A204.1 (cell line): Measurements from ENCODE around the gene WDR1.
"Not testable (repeated sequence)": the region's sequence is repeated elsewhere in the genome, so short reads cannot be mapped to it uniquely, and the experiment has no call there.

ENCODE experiments used
- FAIRE-seq: peaks from 2 replicates; lab custom pipeline; 2012; peaks lifted over from hg19 to GRCh38; lab: Jason Lieb, UNC

WDR1 gene

DNA sequence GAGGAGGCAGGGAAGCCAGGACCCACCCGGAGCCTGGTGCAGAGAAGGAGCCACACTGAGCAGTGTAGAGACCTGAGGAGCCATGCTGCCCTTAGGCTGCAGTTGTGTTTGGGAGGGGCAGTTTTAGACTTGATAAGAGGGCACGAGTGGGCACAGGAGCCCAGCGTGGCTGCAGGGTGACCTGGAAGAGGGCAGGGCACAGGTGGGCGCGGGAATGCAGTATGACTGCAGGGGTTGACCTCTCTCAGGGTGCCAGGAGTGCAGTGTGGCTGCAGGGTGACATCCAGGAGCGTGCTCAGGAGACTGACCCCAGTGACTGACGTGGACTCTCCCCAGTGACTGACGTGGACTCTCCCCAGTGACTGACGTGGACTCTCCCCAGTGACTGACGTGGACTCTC is 14.6 kb upstream of the WDR1 start:
- no peak for FAIRE-seq

DNA sequence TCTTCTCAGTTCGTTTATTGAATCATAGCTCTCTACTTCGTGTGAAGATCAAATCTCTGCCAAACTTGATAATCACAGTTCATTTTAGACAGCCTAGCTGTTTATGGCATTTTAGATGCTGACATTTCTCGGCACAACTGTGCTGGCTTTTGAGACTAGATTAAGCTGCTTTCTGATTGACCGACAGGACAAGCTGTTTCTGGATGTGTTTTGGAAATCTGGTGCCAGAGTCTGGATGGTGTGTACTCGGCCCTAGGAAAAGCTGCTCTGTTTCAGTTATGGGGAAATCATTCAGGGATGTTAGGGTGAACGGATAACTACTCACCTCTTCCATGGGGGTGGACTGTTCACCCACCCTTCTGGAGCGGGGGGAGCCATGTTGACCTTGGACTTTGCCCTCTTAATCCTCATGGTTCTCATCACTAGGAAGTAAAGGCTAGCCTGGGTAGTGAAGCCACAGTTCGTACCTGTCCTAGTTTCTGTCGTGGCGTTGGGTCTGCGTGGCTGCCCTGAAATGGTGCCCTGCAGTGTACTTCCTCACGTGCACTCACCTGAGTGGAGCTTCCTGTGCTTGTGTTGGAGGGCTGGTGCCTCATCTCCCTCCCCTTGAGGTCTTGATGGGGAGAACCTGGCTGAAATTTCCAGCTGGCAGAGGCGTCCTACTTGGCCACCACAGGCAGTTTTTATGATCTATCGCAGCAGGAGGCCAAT is 13.7 kb upstream of the WDR1 start:
- FAIRE-seq = no peak

DNA sequence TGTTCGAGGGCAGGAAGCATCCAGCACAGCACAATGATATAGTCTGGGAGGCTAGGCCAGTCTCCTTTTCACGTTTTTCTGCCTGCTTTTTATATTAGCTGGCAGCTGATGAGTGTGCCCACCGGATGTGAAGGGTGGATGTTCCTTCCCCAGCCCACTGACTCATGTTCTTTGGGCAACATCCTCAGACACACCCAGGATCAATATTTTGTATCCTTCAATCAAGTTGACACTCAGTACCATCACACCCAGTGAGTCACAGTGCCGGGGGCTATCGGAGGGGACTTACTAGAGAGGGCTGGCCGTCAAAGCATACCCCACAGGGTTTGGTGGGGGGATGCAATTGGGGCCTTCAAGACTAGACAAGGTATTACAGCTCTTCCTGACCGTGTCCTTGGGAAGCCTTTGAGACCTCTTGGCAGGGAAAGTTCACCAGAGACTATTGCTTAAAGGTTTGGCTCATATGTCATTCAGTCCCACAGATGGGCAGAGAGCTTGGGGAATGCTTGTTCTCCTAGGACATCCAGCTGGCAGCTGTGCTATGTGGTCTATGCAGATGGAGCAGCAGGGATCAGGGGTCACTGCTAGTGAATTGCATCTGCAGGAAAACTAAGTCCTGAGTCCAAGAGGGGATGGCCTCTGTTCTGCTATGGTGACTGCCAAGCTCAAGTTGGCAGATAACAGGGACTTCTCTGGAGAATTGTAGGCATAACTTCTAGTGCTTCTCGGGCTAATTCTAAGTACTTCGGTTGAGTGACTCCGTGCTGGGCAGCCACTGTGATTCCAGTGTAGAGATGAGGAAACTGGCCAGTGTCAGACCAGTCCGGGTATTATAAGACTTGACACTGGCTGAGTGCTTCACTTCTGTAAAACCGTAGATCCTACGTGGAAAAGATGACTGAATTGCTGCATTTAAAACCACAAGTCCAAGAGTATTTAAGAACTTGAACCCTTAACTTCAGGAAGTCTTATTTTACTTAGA is 12.9 kb upstream of the WDR1 start:
- no peak for FAIRE-seq

DNA sequence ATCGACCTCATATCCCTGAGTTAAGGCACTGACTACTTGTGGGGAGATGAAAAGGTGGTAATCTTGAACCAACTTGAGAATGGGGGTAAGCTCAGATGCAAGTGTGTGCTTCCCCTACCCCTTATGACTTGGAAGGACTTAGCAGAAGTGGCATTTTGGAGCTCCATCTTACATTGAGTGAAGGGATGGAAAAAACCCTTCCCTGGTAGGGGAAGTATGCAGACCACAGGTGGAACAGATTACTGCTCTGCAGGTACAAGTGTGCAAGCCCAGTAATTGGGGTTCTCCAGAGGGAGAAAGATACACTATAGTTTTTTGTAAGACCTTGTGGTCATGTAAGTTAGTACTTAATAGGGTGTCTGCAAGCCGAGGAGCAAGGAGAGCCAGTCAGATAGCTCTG is 12.2 kb upstream of the WDR1 start:
- FAIRE-seq = no peak

DNA sequence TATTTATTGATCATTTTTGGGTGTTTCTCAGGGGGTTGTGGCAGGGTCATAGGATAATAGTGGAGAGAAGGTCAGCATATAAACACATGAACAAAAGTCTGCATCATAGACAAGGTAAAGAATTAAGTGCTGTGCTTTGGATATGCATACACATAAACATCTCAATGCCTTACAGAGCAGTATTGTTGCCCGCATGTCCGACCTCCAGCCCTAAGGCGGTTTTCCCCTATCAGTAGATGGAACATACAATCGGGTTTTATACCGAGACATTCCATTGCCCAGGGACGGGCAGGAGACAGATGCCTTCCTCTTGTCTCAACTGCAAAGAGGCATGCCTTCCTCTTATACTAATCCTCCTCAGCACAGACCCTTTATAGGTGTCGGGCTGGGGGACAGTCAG is 10.9 kb upstream of the WDR1 start:
- FAIRE-seq = not testable (repeated sequence)

DNA sequence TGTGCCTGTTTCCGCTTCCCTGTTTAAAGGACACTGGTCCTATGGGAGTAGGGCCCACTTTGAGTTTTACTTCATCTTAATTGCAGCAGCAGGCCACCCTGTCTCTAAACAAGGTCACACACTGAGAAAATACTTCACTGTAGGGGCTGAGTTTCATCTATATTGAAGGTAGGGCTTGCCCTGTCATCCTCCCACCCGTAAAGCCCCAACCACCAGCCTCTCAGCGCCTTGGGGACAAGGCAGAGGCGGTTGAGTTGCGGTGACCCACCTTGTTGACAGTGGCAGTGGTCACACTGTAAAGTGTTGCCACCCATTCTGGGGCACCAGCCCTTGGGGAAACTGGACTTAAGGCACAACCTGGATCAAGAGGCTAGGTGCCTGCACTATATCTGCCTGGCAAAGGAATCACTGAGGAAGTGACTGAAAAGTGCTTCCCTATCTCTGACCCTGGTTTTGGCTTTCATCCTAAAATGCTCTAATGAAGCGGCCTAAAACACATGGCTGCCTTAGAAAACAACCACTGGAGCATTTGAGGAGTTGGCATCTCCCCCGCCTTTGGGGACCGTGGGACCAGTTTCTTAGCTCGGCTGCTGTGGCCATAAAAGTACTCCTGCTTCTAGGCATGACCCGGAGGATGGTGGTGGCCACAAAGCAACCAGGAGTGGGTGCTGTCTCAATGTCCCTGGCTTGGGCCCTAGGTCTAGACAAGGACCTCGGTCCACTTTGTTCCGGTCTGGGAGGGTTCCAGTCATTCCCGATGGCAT is 7.8 kb upstream of the WDR1 start:
- no peak for FAIRE-seq

DNA sequence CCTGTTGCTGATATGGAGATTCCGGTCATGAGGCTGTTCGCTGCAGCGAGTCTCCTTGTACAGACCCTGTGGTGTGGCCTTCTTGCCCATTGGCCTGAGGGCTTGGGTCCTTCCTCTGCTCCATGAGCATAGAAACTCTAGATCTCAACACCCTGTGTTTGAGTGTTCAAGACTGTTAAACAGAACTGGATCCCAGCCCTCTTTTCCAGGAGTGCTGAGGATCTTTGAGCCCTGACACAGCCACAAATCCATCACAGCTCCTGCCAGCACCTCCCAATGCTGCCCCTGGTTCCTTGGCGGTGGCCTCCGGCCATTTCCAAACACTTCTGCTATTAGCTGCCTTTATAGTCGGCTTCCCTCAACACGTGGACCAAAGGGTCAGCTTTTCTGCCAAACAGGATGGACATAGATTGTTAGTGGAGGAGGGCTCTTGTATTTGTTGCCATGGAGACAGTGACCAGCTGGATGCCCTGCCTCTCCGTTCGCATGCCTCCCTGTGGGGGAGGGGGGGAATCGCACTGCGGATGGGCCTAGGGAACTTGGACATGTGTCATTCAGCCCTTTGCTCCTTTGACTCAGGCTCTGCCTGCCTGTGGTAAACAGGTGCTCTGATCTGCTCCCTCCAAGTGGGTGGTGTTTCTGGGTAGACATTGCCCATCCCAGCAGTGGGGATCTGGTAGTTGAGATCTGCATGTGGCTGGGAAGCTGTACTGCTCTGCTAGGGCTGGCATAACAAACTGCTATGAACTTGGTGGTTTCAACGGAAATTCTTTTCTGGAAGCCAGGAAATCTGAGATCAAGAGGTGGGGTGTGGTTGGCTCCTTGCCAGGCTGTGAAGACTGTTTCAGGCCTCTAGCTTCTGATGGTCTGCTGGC is 6.9 kb upstream of the WDR1 start:
- FAIRE-seq = no peak

DNA sequence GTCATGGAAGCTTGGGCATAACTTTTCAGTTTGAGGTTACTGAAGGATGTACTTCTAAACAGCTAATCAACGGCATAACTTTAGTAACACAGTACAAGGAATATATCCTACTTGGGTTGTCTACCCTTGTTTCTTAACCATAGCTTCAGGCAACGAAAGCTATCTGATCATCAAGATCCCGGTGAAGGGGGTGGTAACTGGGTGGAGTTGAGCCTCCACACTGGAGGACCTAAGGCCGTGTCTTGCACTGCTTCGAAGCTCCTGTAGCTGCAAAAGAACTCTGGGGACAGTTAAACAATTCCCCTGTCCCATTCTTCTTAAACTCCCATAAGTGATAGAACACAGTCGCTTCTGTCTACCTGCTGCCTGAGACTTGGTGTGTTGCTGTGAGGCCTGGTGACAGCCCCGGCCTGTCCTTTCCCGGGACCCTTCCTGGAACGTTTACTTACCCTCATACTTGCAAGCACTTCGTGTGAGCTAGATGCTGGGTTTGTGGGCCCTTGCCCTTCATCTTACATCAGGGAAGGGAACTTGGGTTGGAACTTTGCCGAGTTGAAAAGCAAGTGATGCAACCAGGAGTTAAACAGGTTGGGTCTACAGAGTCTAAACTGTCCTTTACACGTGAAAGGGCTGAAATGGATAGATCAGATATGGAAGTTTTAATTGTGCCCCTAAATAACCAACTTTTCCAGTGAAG is 5.8 kb upstream of the WDR1 start:
- no peak for FAIRE-seq

DNA sequence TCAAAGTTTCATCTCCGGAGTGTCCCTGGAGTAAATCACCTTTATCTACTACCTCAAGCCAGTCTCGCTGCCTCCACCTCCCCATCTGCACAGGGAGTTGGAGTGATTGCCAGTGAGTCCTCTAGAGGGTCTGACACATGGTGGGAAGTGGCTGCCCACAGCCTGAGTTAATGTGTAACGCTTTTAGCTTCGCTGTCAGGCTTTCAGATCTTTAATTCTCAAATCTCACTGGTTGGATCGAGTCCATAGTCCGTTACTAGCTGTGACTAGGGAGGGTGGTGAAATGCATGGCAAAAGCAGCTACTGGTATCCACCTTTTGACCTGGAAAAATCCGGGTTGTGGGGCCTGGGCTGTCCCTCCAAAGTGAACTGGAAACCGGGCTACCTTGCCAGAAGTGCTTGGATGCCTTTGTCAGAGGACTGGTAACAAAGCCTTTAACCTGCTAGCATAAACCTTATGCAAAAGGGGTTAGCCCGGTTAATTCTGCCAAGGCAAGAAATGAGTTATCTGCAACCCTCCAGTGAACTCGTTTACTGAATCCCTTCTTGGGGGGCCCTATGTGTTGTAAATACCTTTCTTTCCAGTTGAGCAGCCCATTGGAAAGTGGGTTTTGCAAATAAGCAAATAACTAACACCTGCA is 5.1 kb upstream of the WDR1 start:
- no peak for FAIRE-seq

DNA sequence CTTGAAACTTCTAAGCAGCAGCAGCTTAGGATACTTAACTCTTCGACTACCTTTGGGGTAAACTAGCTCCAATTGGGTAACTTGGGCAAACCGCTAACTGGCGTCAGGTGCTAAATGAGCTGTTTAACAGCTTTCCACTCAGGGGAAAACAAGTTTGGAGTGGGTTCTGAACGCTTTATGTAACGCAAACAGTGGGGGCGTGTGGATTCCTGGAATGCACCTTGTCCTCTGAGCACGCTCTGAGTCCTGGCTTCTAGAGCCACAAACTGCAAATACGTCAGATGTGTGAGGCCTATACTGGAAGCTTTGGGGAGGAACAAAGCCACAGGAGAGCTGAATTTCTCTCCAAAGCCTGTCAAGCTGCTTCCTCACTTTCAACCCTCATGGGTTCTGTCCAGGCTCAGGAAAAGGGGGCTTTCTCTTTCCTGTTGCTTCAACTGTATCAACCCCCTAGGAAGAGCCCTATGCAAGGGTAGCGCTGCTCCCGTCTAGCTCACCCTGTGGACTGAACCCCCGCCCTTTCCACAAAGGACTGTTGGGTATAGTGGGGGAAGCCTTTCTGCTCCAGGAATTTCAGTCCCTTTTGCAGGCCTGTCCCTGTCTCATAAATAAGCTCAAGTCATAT is 4.5 kb upstream of the WDR1 start:
- no peak for FAIRE-seq

DNA sequence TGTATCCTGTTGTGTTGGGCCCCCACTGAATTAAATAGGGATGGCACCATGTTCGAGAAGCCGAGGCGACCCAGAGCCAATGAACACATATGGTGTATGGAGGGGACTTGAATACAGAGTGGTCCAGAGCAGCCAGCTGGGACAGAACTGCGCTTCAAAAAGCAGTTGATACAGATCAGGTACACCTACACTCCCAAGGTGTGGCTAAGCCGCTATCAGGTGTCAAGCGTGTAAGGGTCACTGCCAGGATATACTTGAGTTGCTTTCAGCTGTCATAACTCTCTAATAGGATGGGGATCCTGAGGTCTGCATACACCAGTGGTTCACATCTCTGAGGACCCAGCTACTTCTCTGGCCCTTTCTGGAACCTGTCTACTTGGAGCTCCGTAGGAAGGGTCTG is 3.2 kb upstream of the WDR1 start:
- no peak for FAIRE-seq

DNA sequence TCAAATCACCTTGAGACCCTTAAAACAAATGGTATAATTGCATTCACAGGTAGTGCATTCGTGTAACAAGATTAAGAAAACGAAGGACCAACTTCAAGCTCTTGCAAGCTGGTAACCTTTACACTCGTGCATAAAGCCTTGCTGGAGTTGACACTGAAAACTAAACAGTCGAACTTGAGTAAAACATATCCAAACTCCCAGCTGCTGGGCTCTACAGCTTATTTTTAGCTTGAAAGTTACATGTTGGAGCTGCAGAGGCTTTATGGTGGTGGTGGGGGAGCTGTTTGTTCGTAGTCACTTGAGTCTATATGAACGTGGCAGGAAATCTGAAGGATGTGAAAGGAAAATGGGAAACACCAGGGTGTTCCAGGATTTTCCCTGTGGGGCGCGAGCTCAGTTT is 2.7 kb upstream of the WDR1 start:
- no peak for FAIRE-seq

DNA sequence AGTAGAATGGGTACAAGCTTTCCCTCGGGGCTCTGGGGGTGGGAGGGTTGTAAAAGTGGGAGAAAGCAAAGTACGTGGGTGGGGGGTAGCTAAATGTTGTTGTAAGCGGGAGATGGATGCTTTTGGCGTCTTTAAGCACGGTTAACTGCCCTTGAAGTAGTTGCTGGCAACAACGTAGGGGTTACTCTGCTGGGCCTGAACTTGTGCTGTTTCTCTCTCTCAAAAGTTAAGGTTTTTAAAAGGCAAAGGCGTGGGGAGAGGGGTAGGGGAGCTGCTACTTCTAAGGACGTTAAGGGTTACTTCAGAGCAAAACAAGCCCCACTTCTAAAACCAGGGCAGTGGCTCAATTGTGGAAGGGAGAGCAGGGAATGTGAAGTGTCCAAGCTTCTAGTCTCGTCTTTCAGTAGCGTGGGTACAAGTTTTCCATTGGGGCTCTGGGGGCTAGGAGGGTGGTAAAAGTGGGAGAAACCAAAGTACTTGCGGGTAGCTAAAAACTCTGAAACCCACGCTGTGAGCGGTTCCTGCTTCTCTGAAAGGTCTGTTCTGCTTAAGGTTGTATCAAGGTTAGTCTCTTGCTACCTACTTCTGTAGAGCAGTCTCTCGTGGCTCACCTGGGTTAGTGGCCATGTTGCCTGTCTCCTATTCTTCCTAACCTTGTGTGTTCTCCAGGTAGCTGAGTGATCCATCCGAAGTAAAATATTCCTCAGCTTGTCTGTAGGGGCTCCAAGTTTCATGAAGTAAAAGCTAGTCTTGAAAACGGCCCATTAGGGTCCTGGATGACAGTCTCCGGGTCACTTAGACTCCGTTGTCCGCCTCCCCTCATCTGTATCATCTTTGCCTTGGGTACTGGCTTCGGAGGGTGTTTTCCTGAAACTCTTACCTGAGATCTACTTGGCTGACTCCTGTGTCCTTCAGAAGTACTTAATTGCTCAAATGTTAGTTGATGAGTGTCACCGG is 1.7 kb upstream of the WDR1 start:
- FAIRE-seq = no peak

DNA sequence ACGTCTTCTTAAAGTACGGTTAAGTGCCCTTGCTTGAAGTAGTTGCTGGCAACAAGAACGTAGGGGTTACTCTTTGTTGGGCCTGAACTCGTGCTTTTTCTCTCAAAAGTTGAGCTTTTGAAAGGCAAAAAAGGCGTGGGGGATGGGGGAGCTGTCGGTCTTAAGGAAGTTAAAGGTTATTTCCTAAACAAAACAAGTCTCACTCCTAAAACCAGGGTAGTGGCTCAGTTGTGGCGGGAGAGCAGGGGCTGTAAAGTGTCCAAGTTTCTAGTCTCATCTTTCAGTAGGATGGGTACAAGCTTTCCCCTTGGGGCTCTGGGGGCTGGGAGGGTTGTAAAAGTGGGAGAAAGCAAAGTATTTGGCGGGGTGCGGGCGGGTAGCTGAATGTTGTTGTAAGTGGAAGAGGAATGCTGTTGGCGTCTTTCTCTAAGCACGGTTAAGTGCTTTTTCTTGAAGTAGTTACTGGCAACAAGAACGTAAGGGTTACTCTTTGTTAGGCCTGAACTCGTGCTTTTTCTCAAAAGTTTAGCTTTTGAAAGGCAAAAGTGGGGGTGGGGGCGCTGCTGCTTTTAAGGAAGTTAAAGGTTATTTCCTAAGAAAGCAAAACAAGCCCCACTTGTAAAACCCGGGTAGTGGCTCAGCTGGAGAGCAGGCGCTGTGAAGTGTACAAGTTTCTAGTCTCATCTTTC is 904 bp upstream of the WDR1 start:
- no peak for FAIRE-seq

DNA sequence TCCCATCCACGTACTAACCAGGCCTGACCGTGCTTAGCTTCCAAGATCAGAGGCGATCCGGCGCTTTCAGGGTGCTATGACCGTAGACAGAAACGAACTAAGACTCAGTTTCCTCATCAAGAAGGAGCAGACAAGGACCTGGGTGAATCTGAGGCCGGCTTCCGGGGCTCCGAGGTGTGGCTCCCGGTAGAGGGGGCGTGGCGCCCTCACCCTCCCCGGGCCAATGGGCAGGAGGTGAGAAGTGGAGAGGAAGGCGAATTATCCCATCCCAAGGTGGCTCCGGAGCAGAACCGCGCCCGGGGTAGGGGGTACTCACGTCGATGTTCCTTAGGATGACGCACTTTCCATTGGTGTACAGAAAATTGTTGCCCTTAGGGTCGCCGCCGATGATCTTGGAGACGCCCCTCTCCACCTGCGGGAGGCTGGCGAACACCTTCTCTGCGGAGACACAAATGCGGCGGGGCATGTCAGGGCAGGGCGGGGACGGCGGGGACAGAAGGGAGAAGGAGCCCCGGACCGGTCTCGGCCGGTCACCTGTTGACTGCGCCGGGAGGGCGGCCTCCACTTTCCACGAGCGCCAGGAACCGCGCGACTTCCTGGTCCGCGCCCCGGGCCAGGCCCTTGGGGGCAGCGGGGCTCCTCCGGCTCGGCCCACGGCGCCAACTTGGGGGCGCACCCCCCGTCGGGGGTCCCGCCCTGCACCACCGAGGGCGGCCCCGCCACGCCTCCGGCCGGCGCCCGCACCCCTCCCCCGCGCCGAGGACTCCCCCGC is 616 bp downstream of the WDR1 start:
- FAIRE-seq = no peak

DNA sequence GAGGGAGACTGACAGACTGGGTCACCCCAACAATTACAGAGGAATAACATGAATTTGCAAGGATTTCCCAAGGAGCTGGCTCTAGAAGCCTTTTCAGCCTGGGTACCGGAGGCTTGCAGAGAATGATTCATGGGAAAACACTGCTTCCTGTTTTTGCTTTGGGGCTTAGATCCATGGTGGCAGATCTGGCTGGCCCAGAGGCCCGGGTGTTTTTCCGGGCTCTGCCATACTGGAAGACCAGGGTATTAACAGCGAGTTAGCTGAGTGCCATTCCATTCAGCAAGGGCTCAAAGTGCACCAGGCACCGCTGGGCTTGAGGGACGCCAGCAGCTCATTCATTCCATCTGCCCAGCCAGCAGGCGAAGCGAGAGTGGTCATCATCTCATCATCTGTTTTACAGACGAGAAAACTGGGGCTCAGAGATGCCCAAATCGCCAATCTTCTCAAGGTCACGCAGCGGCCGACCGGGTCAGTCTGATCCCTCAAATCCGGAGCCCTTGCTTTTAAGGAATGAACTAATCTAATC is 1.3 kb downstream of the WDR1 start:
- FAIRE-seq = no peak

DNA sequence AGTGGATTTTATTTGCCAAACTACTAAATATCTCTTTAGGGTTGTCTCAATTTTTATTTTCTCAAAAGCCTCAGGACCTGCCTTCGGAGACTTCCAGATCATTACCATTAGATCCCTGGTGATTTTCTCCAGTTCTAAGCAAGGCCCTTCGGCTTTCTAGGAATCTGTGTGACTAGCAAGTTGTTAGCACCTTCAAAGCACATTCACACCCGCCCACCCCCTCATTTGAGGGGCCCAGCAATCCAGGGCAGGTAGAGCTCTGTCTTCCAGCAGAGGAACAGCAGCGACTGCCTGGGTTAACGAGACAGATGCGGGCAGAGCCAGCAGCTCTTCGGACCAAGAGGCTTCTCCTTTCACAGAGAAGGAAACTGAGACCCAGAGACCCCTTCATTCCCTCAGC is 2.0 kb downstream of the WDR1 start:
- no peak for FAIRE-seq
